Fibroblast of skin of back (primary cell): ENCODE data around the gene HRH1.
A peak's percentile ranks its signal among the peaks of the same experiment; 100 is the strongest.
"Not testable (repeated sequence)": the region's sequence is repeated elsewhere in the genome, so short reads cannot be mapped to it uniquely, and the experiment has no call there.

Source experiments
- DNase-seq: peaks from one replicate; pipeline ENCODE4 v3.0.0-alpha.2; 2013

Gene HRH1

GRCh38 chr3:11206953-11207352 is 52.7 kb downstream of the HRH1 start:
- no peak for DNase-seq

GRCh38 chr3:11211531-11212298 is 57.4 kb downstream of the HRH1 start:
- peak; percentile 65 for DNase-seq

GRCh38 chr3:11212299-11212608 is 58.0 kb downstream of the HRH1 start:
- peak; percentile 91 for DNase-seq

- no peak for DNase-seq
These were observed 58.5 kb downstream of the HRH1 start for GRCh38 chr3:11212784-11213183.

- DNase-seq: no peak
These were observed 59.6 kb downstream of the HRH1 start for GRCh38 chr3:11213810-11214450.

GRCh38 chr3:11214451-11214978 is 60.2 kb downstream of the HRH1 start:
- DNase-seq: no peak

GRCh38 chr3:11217370-11217769 is 63.1 kb downstream of the HRH1 start:
- not testable (repeated sequence) for DNase-seq

- DNase-seq: no peak
These were observed 65.9 kb downstream of the HRH1 start for GRCh38 chr3:11220230-11220629.

GRCh38 chr3:11221818-11222415 is 67.6 kb downstream of the HRH1 start:
- no peak for DNase-seq

GRCh38 chr3:11224010-11224409 is 69.7 kb downstream of the HRH1 start:
- DNase-seq: no peak

- no peak for DNase-seq
These were observed 70.6 kb downstream of the HRH1 start for GRCh38 chr3:11224870-11225229.

- DNase-seq: no peak
These were observed 71.7 kb downstream of the HRH1 start for GRCh38 chr3:11226042-11226370.

GRCh38 chr3:11228041-11228440 is 73.7 kb downstream of the HRH1 start:
- no peak for DNase-seq

GRCh38 chr3:11230125-11230524 is 75.8 kb downstream of the HRH1 start:
- DNase-seq: no peak

GRCh38 chr3:11230832-11231231 is 76.5 kb downstream of the HRH1 start:
- DNase-seq: no peak

- no peak for DNase-seq
These were observed 81.1 kb downstream of the HRH1 start for GRCh38 chr3:11235385-11235784.

GRCh38 chr3:11236588-11237461 is 82.5 kb downstream of the HRH1 start:
- DNase-seq: peak; percentile 85

- DNase-seq: peak; percentile 93
These were observed 83.8 kb downstream of the HRH1 start for GRCh38 chr3:11238060-11238459.

GRCh38 chr3:11238880-11239279 is 84.6 kb downstream of the HRH1 start:
- peak; percentile 94 for DNase-seq

- no peak for DNase-seq
These were observed 85.5 kb downstream of the HRH1 start for GRCh38 chr3:11239796-11240195.

GRCh38 chr3:11240496-11240895 is 86.2 kb downstream of the HRH1 start:
- DNase-seq: no peak

- peak; percentile 50 for DNase-seq
These were observed 89.9 kb downstream of the HRH1 start for GRCh38 chr3:11244121-11244677.

- no peak for DNase-seq
These were observed 91.0 kb downstream of the HRH1 start for GRCh38 chr3:11245276-11245675.
